HCT116 (cell line): ENCODE results near the gene CD84. TPM values are rescaled to one million over a fixed set of nuclear protein-coding genes. Genes with fewer than 3 reads are reported as not detected.

ENCODE experiments used
- ATAC-seq: fragments of 200-7000 bp; cut with Tn5 transposase; 2 replicates; pipeline ENCODE4 v1.9.1; 2020; ENCODE audit warnings: mild to moderate bottlenecking, moderate library complexity
- BruUV-seq: library from RNA; stranded (reverse); fragments of 400-500 nt; replicated peaks from 2 replicates; lab custom pipeline; 2021; lab: Mats Ljungman, UMichigan
- CTCF ChIA-PET: fragments of 300-600 bp; sonication (Branson Sonifier 250); formaldehyde crosslinking; loops from one replicate; lab custom pipeline; 2021; ENCODE audit warnings: antibody characterized with exemption; lab: Charles Lee
- POLR2A ChIA-PET: fragments of 300-600, 350-600 bp; sonication (Branson Sonifier 250); formaldehyde crosslinking; loops from one replicate; lab custom pipeline; 2021; ENCODE audit warnings: antibody characterized with exemption; lab: Charles Lee
- RAD21 ChIA-PET, 2 experiments: fragments of 300-600 bp; sonication (Branson Sonifier 250); formaldehyde crosslinking; loops; one replicate each; lab custom pipeline; 2023; ENCODE audit warnings: low total read pairs in 2 of 2; ENCODE audit not compliant: uncharacterized antibody in 2 of 2, unreplicated experiment in 2 of 2, low non-redundant PET in 1 of 2; lab: Charles Lee
- DNase-seq: peaks from one replicate; pipeline ENCODE4 v3.0.0-alpha.2; 2010; ENCODE audit warnings: low read depth, low spot score
- H2AFZ ChIP-seq: fragments of 200-600 bp; shearing (Covaris generic), sonication (generic); 2 replicates; pipeline ENCODE4 v1.6.1; 2017; ENCODE audit warnings: low read depth, mixed run types, mixed read lengths, antibody characterized with exemption, low read length; ENCODE audit not compliant: poor library complexity, severe bottlenecking
- H3K27ac ChIP-seq: 2 replicates; pipeline ENCODE4 v1.5.1; 2012; ENCODE audit warnings: low read depth, low read length
- H3K27me3 ChIP-seq: fragments of 200-600 bp; sonication (generic); 2 replicates; pipeline ENCODE4 v1.6.1; 2016; ENCODE audit warnings: mixed run types, low read length, mixed read lengths; ENCODE audit not compliant: insufficient read depth
- H3K36me3 ChIP-seq, 2 experiments: fragments of 200-500 bp in 1 of 2; fragments of 200-600 bp in 1 of 2; sonication (Bioruptor generic) in 1 of 2; sonication (generic) in 1 of 2; 2 replicates each; pipeline versions ENCODE4 v1.5.1 to v1.6.1; 2014 to 2016; ENCODE audit warnings: low read length in 2 of 2, inconsistent platforms in 1 of 2, mixed read lengths in 1 of 2, mixed run types in 1 of 2; ENCODE audit not compliant: insufficient read depth in 2 of 2, control insufficient read depth in 1 of 2
- H3K4me1 ChIP-seq, 2 experiments: fragments of 200-600 bp in 1 of 2; sonication (generic) in 1 of 2; 2 replicates each; pipeline versions ENCODE4 v1.5.1 to v1.6.1; 2012 to 2017; ENCODE audit warnings: low read length in 2 of 2, inconsistent platforms in 1 of 2, mild to moderate bottlenecking in 1 of 2, mixed read lengths in 1 of 2, mixed run types in 1 of 2, moderate library complexity in 1 of 2; ENCODE audit not compliant: insufficient read depth in 2 of 2, control insufficient read depth in 1 of 2
- H3K4me2 ChIP-seq: fragments of 200-600 bp; sonication (generic); 2 replicates; pipeline ENCODE4 v1.6.1; 2017; ENCODE audit warnings: mixed run types, low read length, mixed read lengths
- H3K4me3 ChIP-seq, 2 experiments: fragments of 200-600 bp in 1 of 2; sonication (generic) in 1 of 2; replicated peaks in 1 of 2; 2 replicates each; pipeline ENCODE4 v1.5.1; 2011 to 2016; ENCODE audit warnings: low read length in 2 of 2, control low read depth in 1 of 2, low read depth in 1 of 2, mild to moderate bottlenecking in 1 of 2, mixed read lengths in 1 of 2, mixed run types in 1 of 2
- H3K79me2 ChIP-seq: fragments of 200-600 bp; sonication (generic); 2 replicates; pipeline ENCODE4 v1.6.1; 2017; ENCODE audit warnings: mild to moderate bottlenecking, mixed run types, low read length, moderate library complexity, mixed read lengths; ENCODE audit not compliant: insufficient read depth
- H3K9ac ChIP-seq: fragments of 200-600 bp; sonication (generic); 2 replicates; pipeline ENCODE4 v1.6.1; 2016; ENCODE audit warnings: low read length, mixed read lengths
- H3K9me2 ChIP-seq: fragments of 200-600 bp; sonication (generic), shearing (Covaris generic); 2 replicates; pipeline ENCODE4 v1.6.1; 2017; ENCODE audit warnings: mixed run types, mild to moderate bottlenecking, moderate library complexity; ENCODE audit not compliant: insufficient read depth
- H3K9me3 ChIP-seq, 2 experiments: fragments of 200-500 bp in 1 of 2; fragments of 200-600 bp in 1 of 2; sonication (Bioruptor generic) in 1 of 2; sonication (generic) in 1 of 2; 2 replicates each; pipeline ENCODE4 v1.6.1; 2014 to 2017; ENCODE audit warnings: low read length in 2 of 2, mixed read lengths in 2 of 2, inconsistent platforms in 1 of 2, low read depth in 1 of 2, mild to moderate bottlenecking in 1 of 2, mixed run types in 1 of 2, moderate library complexity in 1 of 2; ENCODE audit not compliant: control insufficient read depth in 1 of 2, insufficient read depth in 1 of 2
- H4K20me1 ChIP-seq: fragments of 200-600 bp; sonication (generic), shearing (Covaris generic); 2 replicates; pipeline ENCODE4 v1.6.1; 2017; ENCODE audit warnings: mixed run types, mild to moderate bottlenecking, moderate library complexity; ENCODE audit not compliant: insufficient read depth
- CBX3 ChIP-seq: IDR thresholded peaks from 2 replicates; pipeline ENCODE4 v1.6.1; 2012; ENCODE audit warnings: low read depth
- CTCF ChIP-seq, 3 experiments: fragments of 200-600 bp in 1 of 3; sonication (generic) in 1 of 3; IDR thresholded peaks in 2 of 3; conservative IDR thresholded peaks in 1 of 3; 2 replicates each; pipeline ENCODE4 v1.5.1; 2012 to 2017; ENCODE audit warnings: low read depth in 2 of 3, low read length in 2 of 3, antibody characterized with exemption in 1 of 3, borderline replicate concordance in 1 of 3, control low read depth in 1 of 3, mild to moderate bottlenecking in 1 of 3, mixed read lengths in 1 of 3, mixed run types in 1 of 3, moderate library complexity in 1 of 3; ENCODE audit not compliant: insufficient read depth in 1 of 3
- EGR1 ChIP-seq: IDR thresholded peaks from 2 replicates; pipeline ENCODE4 v1.6.1; 2012; ENCODE audit warnings: low read depth
- EZH2 ChIP-seq: fragments of 200-600 bp; sonication (generic); IDR thresholded peaks from 2 replicates; pipeline ENCODE4 v1.6.1; 2017; ENCODE audit warnings: antibody characterized with exemption, mixed run types
- FOSL1 ChIP-seq: IDR thresholded peaks from 2 replicates; pipeline ENCODE4 v1.6.1; 2012; ENCODE audit warnings: low read depth
- JUND ChIP-seq: IDR thresholded peaks from 2 replicates; pipeline ENCODE4 v1.6.1; 2012
- RAD21 ChIP-seq: IDR thresholded peaks from 2 replicates; pipeline ENCODE4 v1.6.1; 2012; ENCODE audit warnings: low read depth, mild to moderate bottlenecking
- ZBTB33 ChIP-seq: IDR thresholded peaks from 2 replicates; pipeline ENCODE4 v1.6.1; 2011; ENCODE audit warnings: mild to moderate bottlenecking, low read length, moderate library complexity; ENCODE audit not compliant: insufficient replicate concordance; ENCODE audit errors: extremely low read depth
- intact Hi-C: fragments of 100-400 bp; cut with micrococcal nuclease; formaldehyde crosslinking; loops from 2 replicates; pipeline ENCODE4 v1.10.0; 2022
- total RNA-seq: library from RNA; stranded (reverse); gene quantifications from one replicate; pipeline ENCODE4 v1.2.1, GENCODE V29; 2021; ENCODE audit not compliant: unreplicated experiment
- TF ChIP-seq, protein P1 (sequence below): IDR thresholded peaks from 2 replicates; pipeline ENCODE4 v1.6.1; 2012; ENCODE audit warnings: low read depth

Gene CD84
- total RNA-seq, 1 experiment from 2014 or later = 0.02 TPM

- Histone ChIP-seq H2AFZ (no peak overlapping the region), H3K4me1 (no peaks in the 10 kb centered on the region), H3K9me2 (no peaks in the 10 kb centered on the region), H3K9me3 (no peaks in the 10 kb centered on the region), H3K79me2 (no peaks in the 10 kb centered on the region), H3K27ac (no peak overlapping the region), H3K4me3 (no peak overlapping the region), H3K4me2 (no peak overlapping the region), H3K9ac (no peak overlapping the region), H3K27me3 (no peaks in the 10 kb centered on the region; the same call in 1 of the 2 replicates), H3K36me3 (no peaks in the 10 kb centered on the region), H4K20me1 (no peaks in the 10 kb centered on the region)
- DNase-seq = no peak
- ChIA-PET CTCF (interaction anchor here (0.7 kb wide), 1 partner anchor 53 kb away, joined by 3 read pairs; no protein-coding TSS in a partner anchor), POLR2A (no interaction called here), RAD21 (no interaction called here)
- no peak for ATAC-seq
- TF ChIP-seq EZH2 (no peak), JUND (no peak), RAD21 (no peak)
- intact Hi-C loops = no loop called here
- no TSS peak for BruUV-seq
Observed at GRCh38 chr1:160621633-160622413, 42.5 kb upstream of the CD84 start.

DNA sequence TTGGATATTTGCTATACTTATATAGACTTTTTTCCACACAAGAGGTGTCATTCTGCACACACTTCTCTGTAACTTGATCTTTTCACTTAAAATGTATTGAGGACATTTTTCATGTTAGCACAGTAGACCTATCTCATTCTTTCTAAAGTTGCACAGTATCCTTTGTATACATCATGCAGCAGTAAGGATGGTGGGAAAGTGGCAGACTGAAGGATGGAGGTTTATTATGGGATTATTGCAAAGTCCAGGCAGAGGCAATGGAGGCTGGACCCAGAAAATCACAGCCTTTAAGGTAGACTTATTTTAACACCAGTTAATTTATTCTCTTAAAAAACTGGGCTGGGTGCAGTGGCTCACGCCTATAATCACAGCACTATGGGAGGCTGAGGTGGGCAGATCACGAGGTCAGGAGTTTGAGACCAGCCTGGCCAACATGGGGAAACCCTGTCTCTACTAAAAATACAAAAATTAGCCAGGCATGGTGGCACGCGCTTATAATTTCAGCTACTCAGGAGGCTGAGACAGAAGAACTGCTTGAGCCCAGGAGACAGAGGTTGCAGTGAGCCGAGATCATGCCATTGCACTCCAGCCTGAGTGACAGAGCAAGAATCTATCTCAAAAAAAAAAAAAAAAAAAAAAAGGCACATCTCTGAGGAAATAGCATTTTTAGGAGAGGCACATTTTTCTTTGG, 41.8 kb upstream of the CD84 start:
- no peak for DNase-seq
- ChIA-PET CTCF (interaction anchor here (0.7 to 0.8 kb wide), 2 partner anchors 53 to 55 kb away, joined by 3 read pairs; no protein-coding TSS in a partner anchor), POLR2A (no interaction called here), RAD21 (no interaction called here)
- intact Hi-C loops = no loop called here
- Histone ChIP-seq H3K9me3 (no peaks in the 10 kb centered on the region), H3K27me3 (no peaks in the 10 kb centered on the region; the same call in 1 of the 2 replicates), H4K20me1 (no peaks in the 10 kb centered on the region), H3K79me2 (no peaks in the 10 kb centered on the region), H2AFZ (no peak overlapping the region), H3K4me1 (no peaks in the 10 kb centered on the region), H3K27ac (no peak overlapping the region), H3K36me3 (no peaks in the 10 kb centered on the region), H3K4me2 (no peak overlapping the region), H3K4me3 (no peak overlapping the region), H3K9me2 (no peaks in the 10 kb centered on the region), H3K9ac (no peak overlapping the region)
- no peak for ATAC-seq
- BruUV-seq = no TSS peak
- no peak for TF ChIP-seq FOSL1
- TF ChIP-seq, protein P1, sequence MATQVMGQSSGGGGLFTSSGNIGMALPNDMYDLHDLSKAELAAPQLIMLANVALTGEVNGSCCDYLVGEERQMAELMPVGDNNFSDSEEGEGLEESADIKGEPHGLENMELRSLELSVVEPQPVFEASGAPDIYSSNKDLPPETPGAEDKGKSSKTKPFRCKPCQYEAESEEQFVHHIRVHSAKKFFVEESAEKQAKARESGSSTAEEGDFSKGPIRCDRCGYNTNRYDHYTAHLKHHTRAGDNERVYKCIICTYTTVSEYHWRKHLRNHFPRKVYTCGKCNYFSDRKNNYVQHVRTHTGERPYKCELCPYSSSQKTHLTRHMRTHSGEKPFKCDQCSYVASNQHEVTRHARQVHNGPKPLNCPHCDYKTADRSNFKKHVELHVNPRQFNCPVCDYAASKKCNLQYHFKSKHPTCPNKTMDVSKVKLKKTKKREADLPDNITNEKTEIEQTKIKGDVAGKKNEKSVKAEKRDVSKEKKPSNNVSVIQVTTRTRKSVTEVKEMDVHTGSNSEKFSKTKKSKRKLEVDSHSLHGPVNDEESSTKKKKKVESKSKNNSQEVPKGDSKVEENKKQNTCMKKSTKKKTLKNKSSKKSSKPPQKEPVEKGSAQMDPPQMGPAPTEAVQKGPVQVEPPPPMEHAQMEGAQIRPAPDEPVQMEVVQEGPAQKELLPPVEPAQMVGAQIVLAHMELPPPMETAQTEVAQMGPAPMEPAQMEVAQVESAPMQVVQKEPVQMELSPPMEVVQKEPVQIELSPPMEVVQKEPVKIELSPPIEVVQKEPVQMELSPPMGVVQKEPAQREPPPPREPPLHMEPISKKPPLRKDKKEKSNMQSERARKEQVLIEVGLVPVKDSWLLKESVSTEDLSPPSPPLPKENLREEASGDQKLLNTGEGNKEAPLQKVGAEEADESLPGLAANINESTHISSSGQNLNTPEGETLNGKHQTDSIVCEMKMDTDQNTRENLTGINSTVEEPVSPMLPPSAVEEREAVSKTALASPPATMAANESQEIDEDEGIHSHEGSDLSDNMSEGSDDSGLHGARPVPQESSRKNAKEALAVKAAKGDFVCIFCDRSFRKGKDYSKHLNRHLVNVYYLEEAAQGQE = no peak
- no peak for TF ChIP-seq EGR1
- no peak for TF ChIP-seq CBX3
- no peak for TF ChIP-seq RAD21
- TF ChIP-seq CTCF (IDR thresholded peaks at IDR 0.05 in 2 of 3, conservative IDR thresholded peaks at IDR 0.05 in 1 of 3; ENCODE audit: borderline replicate concordance in 1 of 3, insufficient read depth in 1 of 3, low read depth in 2 of 3, low read length in 2 of 3) = no peak
- TF ChIP-seq ZBTB33 = no peak
- TF ChIP-seq JUND = no peak
